T-helper 9 cell (primary cell): ENCODE measurements around the gene CYP2A6.
"Not testable (repeated sequence)": the region's sequence is repeated elsewhere in the genome, so short reads cannot be mapped to it uniquely, and the experiment has no call there.

Experiments
- DNase-seq: peaks from one replicate; pipeline ENCODE4 v3.0.0-alpha.2; 2020

Gene CYP2A6

GRCh38 chr19:40818480-40819399 lies 31.5 kb downstream of the CYP2A6 start:
- peak; percentile 71 for DNase-seq

GRCh38 chr19:40815223-40815622 lies 35.0 kb downstream of the CYP2A6 start:
- no peak for DNase-seq

- DNase-seq: no peak
Observed at GRCh38 chr19:40813182-40813581, 37.1 kb downstream of the CYP2A6 start.

GRCh38 chr19:40812571-40812970 lies 37.7 kb downstream of the CYP2A6 start:
- not testable (repeated sequence) for DNase-seq

- no peak for DNase-seq
Observed at GRCh38 chr19:40811478-40812341, 38.5 kb downstream of the CYP2A6 start.

- not testable (repeated sequence) for DNase-seq
Observed at GRCh38 chr19:40810649-40811408, 39.4 kb downstream of the CYP2A6 start.

- no peak for DNase-seq
Observed at GRCh38 chr19:40810160-40810559, 40.1 kb downstream of the CYP2A6 start.

- no peak for DNase-seq
Observed at GRCh38 chr19:40809358-40810086, 40.7 kb downstream of the CYP2A6 start.

GRCh38 chr19:40808497-40808896 lies 41.8 kb downstream of the CYP2A6 start:
- DNase-seq: no peak

- no peak for DNase-seq
Observed at GRCh38 chr19:40808021-40808325, 42.3 kb downstream of the CYP2A6 start.

- DNase-seq: no peak
Observed at GRCh38 chr19:40807147-40808020, 42.9 kb downstream of the CYP2A6 start.

- peak; percentile 77 for DNase-seq
Observed at GRCh38 chr19:40806423-40807146, 43.7 kb downstream of the CYP2A6 start.

GRCh38 chr19:40805258-40805868 lies 44.9 kb downstream of the CYP2A6 start:
- DNase-seq: peak; percentile 41

GRCh38 chr19:40804783-40805242 lies 45.4 kb downstream of the CYP2A6 start:
- no peak for DNase-seq

GRCh38 chr19:40803857-40804782 lies 46.1 kb downstream of the CYP2A6 start:
- peak; percentile 48 for DNase-seq

- no peak for DNase-seq
Observed at GRCh38 chr19:40803170-40803856, 46.9 kb downstream of the CYP2A6 start.

- DNase-seq: no peak
Observed at GRCh38 chr19:40802300-40803169, 47.7 kb downstream of the CYP2A6 start.
